Neural cell (in vitro differentiated cells): ENCODE measurements around the gene PLCB4. TPM values are rescaled to one million over a fixed set of nuclear protein-coding genes. Genes with fewer than 3 reads are reported as not detected.

Source experiments
- H2AFZ ChIP-seq: fragments of 200-600, 300-800 bp; sonication (generic), shearing (Covaris generic); 2 replicates; pipeline ENCODE4 v1.6.0; 2014; ENCODE audit warnings: low read depth, mild to moderate bottlenecking, antibody characterized with exemption, low read length, moderate library complexity
- H3F3A ChIP-seq: fragments of 200-600 bp; shearing (Covaris generic); 2 replicates; pipeline ENCODE4 v1.6.1; 2016; ENCODE audit warnings: mild to moderate bottlenecking, moderate library complexity, mixed read lengths, antibody characterized with exemption, low read length; ENCODE audit not compliant: insufficient read depth, poor library complexity, severe bottlenecking
- H3K27ac ChIP-seq: fragments of 200-600, 300-800 bp; sonication (generic), shearing (Covaris generic); 2 replicates; pipeline ENCODE4 v1.5.1; 2014; ENCODE audit warnings: mild to moderate bottlenecking, low read length, moderate library complexity
- H3K27me3 ChIP-seq: fragments of 300-800, 200-600 bp; sonication (generic), shearing (Covaris generic); 2 replicates; pipeline ENCODE4 v1.6.0; 2014; ENCODE audit warnings: mild to moderate bottlenecking, low read depth, low read length, moderate library complexity; ENCODE audit not compliant: insufficient read depth
- H3K36me3 ChIP-seq: fragments of 300-800, 200-600 bp; sonication (generic), shearing (Covaris generic); 2 replicates; pipeline ENCODE4 v1.5.1; 2014; ENCODE audit warnings: mild to moderate bottlenecking, antibody characterized with exemption, low read length, moderate library complexity; ENCODE audit not compliant: insufficient read depth
- H3K4me2 ChIP-seq: fragments of 300-800, 200-600 bp; sonication (generic), shearing (Covaris generic); 2 replicates; pipeline ENCODE4 v1.6.0; 2014; ENCODE audit warnings: mild to moderate bottlenecking, low read length
- H3K4me3 ChIP-seq: fragments of 300-800, 200-600 bp; sonication (generic), shearing (Covaris generic); 2 replicates; pipeline ENCODE4 v1.5.1; 2014; ENCODE audit warnings: mild to moderate bottlenecking, low read length, moderate library complexity
- H3K79me2 ChIP-seq: fragments of 200-600 bp; shearing (Covaris generic); replicated peaks from 2 replicates; pipeline ENCODE4 v1.6.0; 2014; ENCODE audit warnings: mild to moderate bottlenecking, low read length, moderate library complexity; ENCODE audit not compliant: insufficient read depth
- H3K9ac ChIP-seq: fragments of 300-800, 200-600 bp; sonication (generic), shearing (Covaris generic); 2 replicates; pipeline ENCODE4 v1.6.1; 2016; ENCODE audit warnings: mild to moderate bottlenecking, low read length, mixed read lengths
- H3K9me2 ChIP-seq: fragments of 200-600 bp; shearing (Covaris generic); 2 replicates; pipeline ENCODE4 v1.6.1; 2016; ENCODE audit warnings: mild to moderate bottlenecking, low read length, mixed read lengths; ENCODE audit not compliant: insufficient read depth
- H3K9me3 ChIP-seq: fragments of 200-600, 300-800 bp; sonication (generic), shearing (Covaris generic); 2 replicates; pipeline ENCODE4 v1.6.1; 2016; ENCODE audit warnings: mild to moderate bottlenecking, mixed run types, low read length, moderate library complexity, mixed read lengths
- H4K20me1 ChIP-seq: fragments of 200-600 bp; shearing (Covaris generic); 2 replicates; pipeline ENCODE4 v1.6.1; 2016; ENCODE audit warnings: mild to moderate bottlenecking, mixed run types; ENCODE audit not compliant: insufficient read depth
- CTCF ChIP-seq: fragments of 450-650 bp; IDR thresholded peaks from 2 replicates; pipeline ENCODE4 v1.5.1; 2014; ENCODE audit warnings: antibody characterized with exemption, mild to moderate bottlenecking, moderate library complexity; ENCODE audit not compliant: poor library complexity, severe bottlenecking
- EP300 ChIP-seq: fragments of 450-650 bp; conservative IDR thresholded peaks from 2 replicates; pipeline ENCODE4 v1.6.1; 2014; ENCODE audit warnings: antibody characterized with exemption, mild to moderate bottlenecking, moderate library complexity; ENCODE audit not compliant: poor library complexity, severe bottlenecking
- EZH2 ChIP-seq: fragments of 200-600, 300-800 bp; shearing (Covaris generic), sonication (generic); IDR thresholded peaks from 2 replicates; pipeline ENCODE4 v1.6.1; 2014; ENCODE audit warnings: antibody characterized with exemption, low read length, borderline replicate concordance, mild to moderate bottlenecking; ENCODE audit not compliant: insufficient read depth, poor library complexity, severe bottlenecking
- MXI1 ChIP-seq: fragments of 450-650 bp; conservative IDR thresholded peaks from 2 replicates; pipeline ENCODE4 v1.6.1; 2014; ENCODE audit warnings: antibody characterized with exemption, mild to moderate bottlenecking; ENCODE audit not compliant: poor library complexity, severe bottlenecking
- POLR2AphosphoS5 ChIP-seq: IDR thresholded peaks from 2 replicates; pipeline ENCODE4 v1.6.1; 2012
- RAD21 ChIP-seq: fragments of 450-650 bp; conservative IDR thresholded peaks from 2 replicates; pipeline ENCODE4 v1.6.1; 2014; ENCODE audit warnings: antibody characterized with exemption, mild to moderate bottlenecking, moderate library complexity
- TAF1 ChIP-seq: IDR thresholded peaks from 2 replicates; pipeline ENCODE4 v1.6.1; 2012; ENCODE audit warnings: low read depth
- polyA plus RNA-seq: library from polyadenylated mRNA; depleted of rRNA; stranded (reverse); fragments of >200 nt; gene quantifications from 2 replicates; pipeline ENCODE4 v1.2.3, GENCODE V29; 2014

The PLCB4 gene
- polyA plus RNA-seq, 1 donor from 2014 or later = 13.1 TPM

DNA sequence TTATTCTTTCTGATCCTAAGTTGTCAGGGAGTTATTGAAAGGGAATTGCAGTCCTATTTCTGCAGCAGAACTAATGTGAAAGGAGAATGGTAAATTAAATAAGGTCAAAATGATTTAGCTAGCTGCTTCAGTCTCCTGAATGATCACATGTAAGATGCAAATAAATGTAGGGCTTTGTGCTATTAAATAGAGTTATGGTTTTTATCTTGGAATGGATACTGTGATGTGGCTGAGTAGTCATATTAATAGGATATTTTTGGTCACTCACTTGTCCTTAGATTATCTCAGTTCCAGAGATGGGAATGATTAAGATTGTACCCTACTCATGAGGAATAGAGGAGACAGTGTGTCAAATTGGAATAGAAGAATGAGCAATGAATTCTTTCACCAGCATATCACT is 129.6 kb downstream of the PLCB4 start:
- Histone ChIP-seq H3K4me2 (no peak overlapping the region), H3K27me3 (no peaks in the 10 kb centered on the region), H3K27ac (no peak overlapping the region), H3K9ac (no peak overlapping the region), H3K79me2 (no peaks in the 10 kb centered on the region), H3K36me3 (no peaks in the 10 kb centered on the region), H2AFZ (no peak overlapping the region), H3F3A (no peaks in the 10 kb centered on the region), H4K20me1 (no peaks in the 10 kb centered on the region), H3K4me3 (no peak overlapping the region), H3K9me3 (no peaks in the 10 kb centered on the region), H3K9me2 (no peaks in the 10 kb centered on the region)
- TF ChIP-seq MXI1 = no peak
- TF ChIP-seq POLR2AphosphoS5 = no peak
- TF ChIP-seq TAF1 = no peak
- no peak for TF ChIP-seq RAD21

GRCh38 chr20:9200196-9200595 is 131.3 kb downstream of the PLCB4 start:
- Histone ChIP-seq H2AFZ (no peak overlapping the region), H3K36me3 (no peaks in the 10 kb centered on the region), H4K20me1 (no peaks in the 10 kb centered on the region), H3K79me2 (no peaks in the 10 kb centered on the region), H3F3A (no peaks in the 10 kb centered on the region), H3K9me3 (no peaks in the 10 kb centered on the region), H3K27ac (no peak overlapping the region), H3K9ac (no peak overlapping the region), H3K27me3 (no peaks in the 10 kb centered on the region), H3K9me2 (no peaks in the 10 kb centered on the region), H3K4me3 (no peak overlapping the region), H3K4me2 (no peak overlapping the region)
- TF ChIP-seq EP300 (no peak), CTCF (no peak), EZH2 (no peak)

GRCh38 chr20:9200620-9201019 is 131.7 kb downstream of the PLCB4 start:
- Histone ChIP-seq H3K27me3 (no peaks in the 10 kb centered on the region), H3K9me3 (no peaks in the 10 kb centered on the region), H3K9ac (no peak overlapping the region), H3K27ac (no peak overlapping the region), H3K36me3 (no peaks in the 10 kb centered on the region), H3K4me3 (no peak overlapping the region), H4K20me1 (no peaks in the 10 kb centered on the region), H3F3A (no peaks in the 10 kb centered on the region), H3K4me2 (no peak overlapping the region), H3K9me2 (no peaks in the 10 kb centered on the region), H3K79me2 (no peaks in the 10 kb centered on the region), H2AFZ (no peak overlapping the region)
- TF ChIP-seq MXI1 (no peak), TAF1 (no peak), POLR2AphosphoS5 (no peak), CTCF (no peak), EP300 (no peak), EZH2 (no peak), RAD21 (no peak)
